Stimulated activated CD8-positive, alpha-beta memory T cell treated with anti-CD3 and anti-CD28 coated beads, Interleukin-4, amount 100 ng/mL, for 1 hour (primary cell): ENCODE results near the gene FOXM1.
"Not testable (repeated sequence)": the region's sequence is repeated elsewhere in the genome, so short reads cannot be mapped to it uniquely, and the experiment has no call there.

ENCODE experiments used
- DNase-seq, 2 donors: peaks; one replicate each; pipeline ENCODE4 v3.0.0-alpha.2; 2020; ENCODE audit warnings: low read depth in 2 of 2, low spot score in 1 of 2

FOXM1 gene

GRCh38 chr12:2879853-2880252, 2.9 kb upstream of the FOXM1 start:
- no peak for DNase-seq

- DNase-seq = no peak
Measured at GRCh38 chr12:2877953-2878732, 1.2 kb upstream of the FOXM1 start.

GRCh38 chr12:2876431-2877046, 435 bp downstream of the FOXM1 start:
- DNase-seq = no peak

- not testable (repeated sequence) for DNase-seq
Measured at GRCh38 chr12:2868986-2869632, 7.9 kb downstream of the FOXM1 start.

- DNase-seq = no peak
Measured at GRCh38 chr12:2864198-2864597, 12.8 kb downstream of the FOXM1 start.

GRCh38 chr12:2863402-2863801, 13.6 kb downstream of the FOXM1 start:
- not testable (repeated sequence) for DNase-seq

- DNase-seq = no peak
Measured at GRCh38 chr12:2862876-2863275, 14.1 kb downstream of the FOXM1 start.

- no peak for DNase-seq
Measured at GRCh38 chr12:2860170-2860569, 16.8 kb downstream of the FOXM1 start.

GRCh38 chr12:2858944-2859421, 18.0 kb downstream of the FOXM1 start:
- DNase-seq = no peak

- DNase-seq = no peak
Measured at GRCh38 chr12:2858334-2858733, 18.6 kb downstream of the FOXM1 start.

GRCh38 chr12:2857576-2857975, 19.4 kb downstream of the FOXM1 start:
- no peak for DNase-seq

GRCh38 chr12:2857021-2857431, 19.9 kb downstream of the FOXM1 start, which contains the start of gene TEX52:
Gene TEX52 (minus strand): TSS chr12:2857039. CDS start chr12:2857026, 13 bp downstream.
- DNase-seq = no peak

- no peak for DNase-seq
Measured at GRCh38 chr12:2856051-2856450, 20.9 kb downstream of the FOXM1 start.

- no peak for DNase-seq
Measured at GRCh38 chr12:2855546-2855945, 21.4 kb downstream of the FOXM1 start.

GRCh38 chr12:2854669-2855453, 22.1 kb downstream of the FOXM1 start:
- no peak for DNase-seq

GRCh38 chr12:2853626-2854025, 23.3 kb downstream of the FOXM1 start:
- no peak for DNase-seq

GRCh38 chr12:2851931-2852330, 25.0 kb downstream of the FOXM1 start:
- DNase-seq = no peak

- DNase-seq = no peak
Measured at GRCh38 chr12:2845280-2845679, 31.7 kb downstream of the FOXM1 start.

GRCh38 chr12:2844786-2845185, 32.2 kb downstream of the FOXM1 start:
- DNase-seq = no peak

- no peak for DNase-seq
Measured at GRCh38 chr12:2842948-2843347, 34.0 kb downstream of the FOXM1 start.

GRCh38 chr12:2841056-2841650, 35.8 kb downstream of the FOXM1 start:
- DNase-seq = no peak
